HUES48 (cell line): ENCODE measurements around the gene FNDC3B.
A peak's percentile ranks its signal among the peaks of the same experiment; 100 is the strongest.

Experiments used
- H3K27ac ChIP-seq: one replicate; pipeline ENCODE4 v1.7.0; 2013; ENCODE audit warnings: low read depth, low read length, inconsistent platforms
- H3K27me3 ChIP-seq: 2 replicates; pipeline ENCODE4 v1.6.1; 2013; ENCODE audit warnings: mild to moderate bottlenecking, low read length; ENCODE audit not compliant: control insufficient read depth, insufficient read depth
- H3K36me3 ChIP-seq: 2 replicates; pipeline ENCODE4 v1.6.1; 2013; ENCODE audit warnings: low read length; ENCODE audit not compliant: control insufficient read depth, insufficient read depth
- H3K4me1 ChIP-seq: 2 replicates; pipeline ENCODE4 v1.6.1; 2013; ENCODE audit warnings: mild to moderate bottlenecking, low read length; ENCODE audit not compliant: control insufficient read depth, insufficient read depth
- H3K4me3 ChIP-seq: 2 replicates; pipeline ENCODE4 v1.5.1; 2013; ENCODE audit warnings: mild to moderate bottlenecking, low read depth, low read length
- H3K9ac ChIP-seq: 2 replicates; pipeline ENCODE4 v1.6.1; 2013; ENCODE audit warnings: mild to moderate bottlenecking, low read depth, low read length, moderate library complexity
- H3K9me3 ChIP-seq: 2 replicates; pipeline ENCODE4 v1.6.1; 2013; ENCODE audit warnings: low read length; ENCODE audit not compliant: control insufficient read depth, insufficient read depth

The FNDC3B gene

DNA sequence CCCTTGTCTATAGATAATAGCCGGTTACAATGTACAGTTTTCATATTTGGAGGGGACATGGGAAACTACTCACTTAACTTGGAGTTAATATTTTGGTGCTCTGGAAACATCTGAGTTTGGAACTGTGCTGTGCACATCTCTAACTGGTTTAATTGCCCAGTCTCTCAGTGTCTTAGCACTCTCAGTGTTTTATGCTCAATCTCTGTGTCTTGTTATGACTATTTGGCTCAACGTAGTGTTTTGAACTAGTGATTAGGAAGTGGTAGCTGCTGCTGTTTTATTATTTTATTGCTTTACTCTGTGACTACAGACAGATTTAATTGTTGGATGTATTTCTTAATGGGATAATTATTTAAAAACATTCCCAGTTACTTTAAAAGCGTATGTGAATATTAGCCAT is 17.0 kb downstream of the FNDC3B start:
- H3K36me3 ChIP-seq: peaks cover 8% of the 10 kb centered on the region
- no peak overlapping the region for H3K27ac ChIP-seq
- H3K27me3 ChIP-seq: no peaks in the 10 kb centered on the region
- no peaks in the 10 kb centered on the region for H3K9me3 ChIP-seq
- H3K4me1 ChIP-seq: peaks cover 19% of the 10 kb centered on the region
- no peak overlapping the region for H3K9ac ChIP-seq
- H3K4me3 ChIP-seq: no peak overlapping the region

DNA sequence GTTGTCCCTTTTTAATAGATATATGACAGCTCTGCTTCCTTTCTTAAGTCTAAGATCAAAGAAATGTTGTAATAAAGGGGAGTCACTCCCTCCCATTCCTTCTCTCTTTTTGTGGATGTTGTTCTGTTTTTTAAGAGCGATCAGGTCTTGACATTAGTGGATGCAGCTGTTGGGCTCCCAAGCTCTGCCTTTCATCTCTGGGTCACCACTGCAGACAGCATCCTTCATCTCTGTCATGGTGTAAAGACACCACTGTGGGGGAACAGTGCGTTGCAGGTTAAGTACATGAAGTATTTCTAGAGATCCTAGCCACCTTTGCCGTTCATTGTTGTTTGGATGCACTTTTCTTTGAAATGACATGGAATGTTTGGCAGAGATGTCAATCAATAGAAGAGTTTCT is 17.7 kb downstream of the FNDC3B start:
- no peaks in the 10 kb centered on the region for H3K27me3 ChIP-seq
- H3K36me3 ChIP-seq: peaks cover 6% of the 10 kb centered on the region; the same call in 1 of the 2 replicates
- peaks cover 19% of the 10 kb centered on the region for H3K4me1 ChIP-seq
- no peaks in the 10 kb centered on the region for H3K9me3 ChIP-seq
- H3K9ac ChIP-seq: no peak overlapping the region
- no peak overlapping the region for H3K4me3 ChIP-seq
- H3K27ac ChIP-seq: no peak overlapping the region

DNA sequence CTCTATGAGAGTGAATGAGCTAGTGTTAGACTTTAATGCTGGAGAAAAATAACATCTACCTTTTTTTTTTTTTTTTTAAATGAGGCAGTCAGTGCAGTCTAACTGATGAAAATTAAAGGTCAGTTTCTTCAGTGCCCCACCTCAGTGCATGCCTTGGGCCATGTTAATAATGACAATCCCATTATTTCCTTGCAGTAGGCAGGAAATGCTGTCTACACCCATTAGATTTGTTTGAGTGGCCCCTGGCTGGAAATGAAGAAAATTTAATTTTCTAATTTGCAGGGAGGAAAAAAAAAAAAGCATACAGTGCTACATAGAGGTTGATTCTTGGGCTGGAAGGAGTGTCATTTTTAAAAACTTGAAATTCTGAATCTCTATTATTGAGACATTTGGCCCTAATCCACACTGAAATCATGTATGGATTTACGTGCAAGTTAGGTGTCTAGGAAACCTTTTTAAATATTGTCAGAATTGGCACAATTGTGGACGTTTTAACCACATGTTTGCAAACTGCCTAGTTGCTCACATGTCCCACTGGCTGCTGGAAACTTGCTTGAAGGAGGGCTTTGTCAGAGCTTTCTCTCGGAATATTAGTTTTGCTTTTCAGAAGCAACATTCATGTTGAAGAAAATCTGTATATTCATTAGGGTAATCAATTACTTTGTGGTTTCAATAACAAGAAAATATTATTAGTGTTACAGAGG is 18.4 kb downstream of the FNDC3B start:
- Histone ChIP-seq H3K27ac (no peak overlapping the region), H3K4me1 (peaks cover 19% of the 10 kb centered on the region)

DNA sequence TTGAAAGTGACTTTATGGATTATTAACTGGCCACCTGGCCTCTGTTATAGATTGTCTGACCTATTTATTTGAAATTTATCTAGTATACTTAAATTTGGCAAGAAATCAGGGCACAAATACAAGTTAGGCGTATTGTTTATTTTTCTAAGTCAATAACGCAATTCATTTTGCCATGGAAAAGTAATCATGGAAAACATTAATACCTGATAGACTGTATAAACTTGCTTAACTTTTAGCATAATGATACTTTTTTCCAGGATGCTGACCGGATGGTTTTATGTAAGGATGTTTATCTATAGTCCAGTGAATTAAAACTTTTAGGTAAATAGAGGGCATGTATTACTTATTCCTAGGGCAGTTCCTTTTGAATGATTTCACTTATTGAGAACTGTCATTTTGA is 20.2 kb downstream of the FNDC3B start:
- Histone ChIP-seq H3K9ac (no peak overlapping the region), H3K36me3 (peaks cover 5% of the 10 kb centered on the region; the same call in 1 of the 2 replicates), H3K4me3 (no peak overlapping the region), H3K27me3 (no peaks in the 10 kb centered on the region), H3K27ac (no peak overlapping the region), H3K9me3 (no peaks in the 10 kb centered on the region), H3K4me1 (peaks cover 10% of the 10 kb centered on the region)

More for the DNA sequence above, 18.4 kb downstream of the FNDC3B start:
- Histone ChIP-seq H3K9ac (no peak overlapping the region), H3K36me3 (peaks cover 6% of the 10 kb centered on the region; the same call in 1 of the 2 replicates), H3K27me3 (no peaks in the 10 kb centered on the region), H3K9me3 (no peaks in the 10 kb centered on the region), H3K4me3 (no peak overlapping the region)

DNA sequence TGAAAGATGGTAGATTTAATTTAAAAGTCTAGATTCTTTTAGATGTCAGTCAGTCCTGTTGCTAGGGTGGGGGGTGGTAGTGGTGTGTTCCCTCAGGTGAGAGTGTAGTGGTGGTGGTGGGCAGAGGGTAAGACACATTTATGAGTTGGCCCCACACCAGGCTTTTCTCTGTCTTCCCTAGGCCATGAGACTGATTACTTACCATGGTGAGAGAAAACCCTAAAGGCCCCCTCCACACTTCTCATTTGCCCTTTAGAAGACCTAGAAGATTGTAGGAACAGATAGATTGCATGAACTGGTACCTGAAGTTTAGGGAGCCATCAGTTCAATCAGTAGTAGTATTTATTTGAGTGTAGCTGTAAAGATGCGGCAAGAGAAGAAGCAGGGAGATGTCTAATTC is 20.9 kb downstream of the FNDC3B start:
- 0 out of 2 replicates have a peak, but pooled peaks cover 3% of the 10 kb centered on the region for H3K36me3 ChIP-seq
- H3K4me1 ChIP-seq: peaks cover 7% of the 10 kb centered on the region; the same call in 1 of the 2 replicates
- H3K9me3 ChIP-seq: no peaks in the 10 kb centered on the region
- H3K4me3 ChIP-seq: no peak overlapping the region
- H3K9ac ChIP-seq: no peak overlapping the region
- H3K27me3 ChIP-seq: no peaks in the 10 kb centered on the region
- H3K27ac ChIP-seq: no peak overlapping the region

DNA sequence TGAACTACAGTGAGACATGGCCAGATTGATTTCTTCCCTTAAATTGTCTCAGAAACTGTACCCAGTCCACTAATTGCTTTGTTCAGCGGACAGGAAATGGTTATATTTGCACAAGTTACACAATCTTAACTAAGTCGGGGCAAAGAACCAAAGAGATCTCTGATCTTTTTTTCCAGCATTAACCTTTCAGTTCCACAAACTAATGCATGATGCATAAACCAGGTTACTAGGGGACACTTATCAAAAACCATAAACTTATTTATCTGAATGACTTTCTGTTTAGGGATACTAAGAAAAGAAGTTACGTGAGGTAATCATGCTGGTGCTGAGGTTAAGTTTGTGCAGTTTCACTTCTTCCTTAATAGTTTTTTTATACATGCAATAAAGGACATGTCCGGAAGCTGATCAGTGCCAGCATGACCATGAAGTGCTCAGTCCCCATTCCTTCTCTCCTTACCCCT is 22.4 kb downstream of the FNDC3B start:
- Histone ChIP-seq H3K4me1 (peaks cover 17% of the 10 kb centered on the region), H3K36me3 (0 out of 2 replicates have a peak, but pooled peaks cover 3% of the 10 kb centered on the region), H3K27me3 (no peaks in the 10 kb centered on the region), H3K9ac (no peak overlapping the region), H3K4me3 (no peak overlapping the region), H3K9me3 (no peaks in the 10 kb centered on the region), H3K27ac (no peak overlapping the region)

DNA sequence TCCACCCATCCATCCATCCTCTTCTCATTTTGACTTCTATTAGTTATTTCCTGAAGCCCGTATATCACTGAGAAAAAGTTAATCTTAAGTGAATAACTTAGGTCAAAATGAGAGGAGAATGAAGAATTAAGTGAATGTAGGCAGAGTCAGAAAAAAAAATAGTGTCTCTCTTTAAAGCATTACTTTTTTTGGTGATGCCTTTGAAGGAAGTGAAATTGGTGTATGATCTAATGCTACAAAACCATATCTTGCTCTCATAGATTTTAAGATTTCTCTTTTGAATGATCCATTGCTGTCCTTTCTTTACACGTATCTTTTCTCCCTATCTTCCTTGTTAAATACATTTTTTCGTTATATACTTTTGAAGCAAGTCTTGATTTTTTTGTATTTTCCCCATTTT is 23.4 kb downstream of the FNDC3B start:
- Histone ChIP-seq H3K4me3 (no peak overlapping the region), H3K27me3 (no peaks in the 10 kb centered on the region), H3K36me3 (0 out of 2 replicates have a peak, but pooled peaks cover 3% of the 10 kb centered on the region), H3K27ac (no peak overlapping the region), H3K9ac (no peak overlapping the region), H3K4me1 (peaks cover 14% of the 10 kb centered on the region), H3K9me3 (no peaks in the 10 kb centered on the region)

DNA sequence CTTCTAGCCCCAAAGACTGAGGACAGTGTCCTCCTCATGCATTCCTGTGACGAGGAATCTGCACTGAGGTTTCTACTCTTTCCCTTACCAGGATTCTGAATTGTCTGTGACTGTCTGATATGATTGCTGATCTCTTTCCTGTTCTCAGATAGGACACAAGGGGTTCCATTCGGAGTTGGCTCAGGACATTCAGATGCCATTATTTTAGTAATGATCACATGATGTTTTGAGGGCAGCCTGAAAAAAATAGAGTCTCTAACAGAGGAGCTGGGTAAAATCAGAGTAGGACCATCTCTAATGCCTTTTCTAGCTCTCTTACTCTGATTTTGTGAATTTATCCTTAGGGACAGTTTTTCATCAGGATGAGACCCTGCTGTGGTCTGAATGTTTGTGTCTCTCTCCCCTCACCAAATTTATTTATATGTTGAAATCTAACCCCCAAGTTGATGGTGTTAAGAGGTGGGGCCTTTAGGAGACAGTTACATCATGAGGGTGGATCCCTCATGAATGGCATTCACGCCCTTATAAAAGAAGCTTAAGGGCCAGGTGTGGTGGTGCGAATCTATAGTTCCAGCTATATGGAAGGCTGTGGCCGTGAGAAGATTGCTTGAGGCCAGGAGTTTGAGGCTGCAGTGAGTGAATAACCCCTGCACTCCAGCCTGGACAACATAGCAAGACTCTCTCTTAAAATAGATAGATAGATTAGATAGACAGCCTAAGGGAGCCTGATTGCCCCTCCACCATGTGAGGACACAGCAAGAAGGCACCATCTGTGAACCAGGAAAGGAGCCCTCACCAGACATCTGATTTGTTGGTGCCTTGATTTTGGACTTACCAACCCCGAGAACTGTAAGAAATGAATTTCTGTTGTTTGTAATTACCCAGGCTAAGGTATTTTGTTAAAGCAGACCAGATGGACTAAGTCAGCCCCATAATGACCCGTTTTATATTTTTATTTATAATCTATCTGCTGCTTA is 24.4 kb downstream of the FNDC3B start:
- H3K4me3 ChIP-seq: no peak overlapping the region
- H3K9me3 ChIP-seq: no peaks in the 10 kb centered on the region
- no peak overlapping the region for H3K27ac ChIP-seq
- peaks cover 16% of the 10 kb centered on the region for H3K4me1 ChIP-seq
- H3K27me3 ChIP-seq: no peaks in the 10 kb centered on the region
- H3K36me3 ChIP-seq: 0 out of 2 replicates have a peak, but pooled peaks cover 3% of the 10 kb centered on the region
- H3K9ac ChIP-seq: no peak overlapping the region

DNA sequence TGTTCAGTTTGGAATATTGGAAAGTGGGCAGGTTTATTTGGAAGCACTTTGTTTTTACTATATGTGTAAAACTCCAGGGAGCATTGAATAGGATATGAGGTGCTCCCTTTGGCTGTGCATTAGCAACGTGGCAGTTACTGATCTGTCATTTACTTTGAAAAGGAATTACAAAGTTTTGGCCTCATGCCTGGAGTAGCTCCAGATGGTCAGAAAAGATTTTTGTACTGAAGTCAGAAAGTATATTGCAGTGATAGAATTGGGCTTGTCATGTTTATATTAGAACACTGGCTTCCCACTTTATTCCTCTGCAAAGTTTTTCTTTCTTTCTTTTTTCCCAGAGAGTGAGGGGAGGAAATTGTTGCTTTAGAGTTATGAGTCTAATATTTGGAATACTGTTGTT is 26.1 kb downstream of the FNDC3B start:
- Histone ChIP-seq H3K4me1 (peaks cover 33% of the 10 kb centered on the region), H3K9me3 (no peaks in the 10 kb centered on the region), H3K27me3 (no peaks in the 10 kb centered on the region)

DNA sequence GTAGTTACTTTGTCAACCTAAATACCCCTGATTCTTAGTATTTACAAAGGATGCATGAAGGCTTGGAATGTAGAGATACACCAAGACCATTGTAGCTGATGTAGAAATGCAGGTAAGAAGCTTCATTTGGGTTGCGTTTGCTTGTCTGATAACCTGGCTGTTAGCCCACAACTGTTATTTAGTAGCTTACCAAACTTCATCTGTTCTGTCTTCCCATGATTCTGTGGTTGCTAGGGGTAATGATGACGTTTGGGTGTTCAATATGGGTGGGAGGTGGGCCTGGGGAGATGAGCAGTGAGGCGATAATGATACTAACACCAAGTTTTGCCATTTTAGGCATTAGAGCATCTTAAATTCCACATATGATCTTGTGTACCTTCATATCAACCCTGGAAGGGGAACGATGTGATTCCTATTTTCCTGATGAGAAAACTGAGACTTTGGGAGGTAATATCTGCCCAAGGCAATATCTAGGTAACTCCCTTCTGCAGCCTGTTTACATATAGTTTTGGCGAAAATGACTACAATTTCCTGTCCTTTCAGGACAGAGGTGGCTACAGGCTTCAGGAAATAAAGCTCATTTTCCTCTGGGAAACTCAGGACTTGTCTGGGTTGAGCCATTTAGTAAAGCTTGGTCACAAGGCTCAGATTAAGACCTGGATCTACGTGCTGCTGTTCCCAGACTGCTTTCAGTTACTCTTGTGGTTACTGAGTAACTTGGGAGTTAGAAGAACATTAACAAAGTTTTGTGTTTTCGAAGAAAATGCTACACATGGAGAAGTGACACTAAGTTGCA is 26.8 kb downstream of the FNDC3B start:
- Histone ChIP-seq H3K36me3 (0 out of 2 replicates have a peak, but pooled peaks cover 3% of the 10 kb centered on the region), H3K27me3 (no peaks in the 10 kb centered on the region), H3K9ac (no peak overlapping the region), H3K4me3 (no peak overlapping the region), H3K27ac (peak overlapping the region; percentile 44), H3K4me1 (peaks cover 37% of the 10 kb centered on the region), H3K9me3 (no peaks in the 10 kb centered on the region)

More for the DNA sequence above, 26.1 kb downstream of the FNDC3B start:
- no peak overlapping the region for H3K9ac ChIP-seq
- H3K36me3 ChIP-seq: 0 out of 2 replicates have a peak, but pooled peaks cover 3% of the 10 kb centered on the region
- no peak overlapping the region for H3K4me3 ChIP-seq
- no peak overlapping the region for H3K27ac ChIP-seq
